GM19193 (cell line): ENCODE data around the gene MBTPS1.

Source experiments
- POLR2A ChIP-seq: IDR thresholded peaks from 4 replicates; pipeline ENCODE4 v1.6.1; 2011; ENCODE audit not compliant: insufficient read depth, insufficient read length; ENCODE audit errors: extremely low read depth

MBTPS1 gene

GRCh38 chr16:84139628-84140258 lies 23.0 kb upstream of the MBTPS1 start:
- no peak for TF ChIP-seq POLR2A

GRCh38 chr16:84138824-84139627 lies 22.3 kb upstream of the MBTPS1 start:
- TF ChIP-seq POLR2A = no peak

DNA sequence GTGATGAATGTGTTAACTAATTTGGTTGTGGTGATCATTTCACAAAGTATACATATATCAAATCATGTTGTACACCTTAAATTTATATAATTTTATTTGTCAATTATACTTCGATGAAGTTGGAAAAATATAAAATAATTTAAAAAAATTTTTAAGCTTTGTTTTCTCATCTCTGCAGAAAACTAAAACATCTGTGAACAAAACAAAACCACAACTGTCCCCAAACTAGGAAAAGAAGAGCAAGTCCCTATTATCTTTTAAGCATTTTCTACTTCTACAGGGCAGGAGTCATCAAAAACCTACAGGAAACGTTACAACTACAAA lies 21.7 kb upstream of the MBTPS1 start:
- TF ChIP-seq POLR2A = no peak

DNA sequence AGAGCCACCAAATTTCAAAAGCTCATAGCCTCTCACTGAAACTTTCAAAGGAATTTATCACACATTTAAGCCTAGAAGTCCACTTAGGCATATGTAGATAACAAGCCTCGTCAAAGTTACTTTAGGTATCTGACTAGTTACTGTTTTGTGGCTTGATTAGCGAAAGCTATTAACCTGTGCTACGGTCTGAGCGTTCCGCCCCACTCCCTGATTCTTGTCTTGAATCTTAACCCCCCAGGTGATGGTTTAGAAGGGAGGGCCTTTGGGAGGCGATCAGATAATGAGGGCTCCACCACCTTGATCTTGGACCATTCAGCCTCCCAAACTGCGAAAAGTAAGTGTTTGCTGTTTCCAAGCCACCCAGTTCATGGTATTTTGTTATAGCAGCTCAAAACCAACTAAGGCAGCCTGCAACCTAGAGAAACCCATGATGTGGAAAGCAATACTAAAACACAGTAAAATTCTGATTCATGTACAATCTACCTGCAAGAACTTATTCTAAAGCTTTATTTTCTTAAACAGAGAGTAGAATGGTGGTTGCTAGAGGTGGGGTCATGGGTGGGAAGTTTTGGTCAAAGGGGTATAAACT lies 21.1 kb upstream of the MBTPS1 start:
- no peak for TF ChIP-seq POLR2A

- no peak for TF ChIP-seq POLR2A
These were observed 20.5 kb upstream of the MBTPS1 start for GRCh38 chr16:84137287-84137686.

GRCh38 chr16:84136331-84137125 lies 19.8 kb upstream of the MBTPS1 start:
- TF ChIP-seq POLR2A = no peak

DNA sequence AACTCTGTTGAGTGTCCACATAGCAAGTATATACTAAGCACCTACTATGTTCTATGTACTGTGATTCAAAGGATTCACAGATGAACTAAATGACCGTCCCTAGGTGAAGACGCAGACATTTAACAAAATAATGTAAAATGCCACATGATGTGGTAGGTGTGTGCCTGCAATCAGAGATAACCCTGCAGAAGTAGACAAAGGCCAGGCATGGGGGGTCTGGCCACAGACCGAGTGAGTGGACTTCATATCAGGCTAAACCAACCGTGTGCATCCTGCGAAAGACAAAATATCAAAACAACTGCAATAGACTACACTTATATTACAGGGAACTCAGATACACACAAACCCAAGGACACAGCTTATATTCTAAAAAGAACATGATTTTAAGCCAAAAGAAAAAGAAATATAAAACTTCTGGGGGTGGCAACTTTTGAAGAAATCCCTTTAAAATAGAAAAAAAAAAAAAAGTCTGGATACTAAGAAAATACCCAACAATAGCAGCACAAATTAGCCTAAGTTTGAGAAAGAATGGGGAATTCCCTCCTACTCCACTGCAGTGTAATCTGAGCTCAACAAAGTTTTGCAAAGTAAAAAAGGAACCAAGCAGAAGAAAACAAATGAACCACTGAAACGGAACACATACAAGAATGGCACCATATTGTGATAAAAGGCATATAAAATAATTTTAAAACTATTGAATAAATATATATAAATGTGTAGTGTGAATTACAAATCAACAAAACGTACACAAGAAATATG lies 16.0 kb upstream of the MBTPS1 start:
- TF ChIP-seq POLR2A = no peak

GRCh38 chr16:84131117-84131516 lies 14.4 kb upstream of the MBTPS1 start:
- no peak for TF ChIP-seq POLR2A

GRCh38 chr16:84124257-84125073 lies 7.7 kb upstream of the MBTPS1 start:
- TF ChIP-seq POLR2A = no peak

DNA sequence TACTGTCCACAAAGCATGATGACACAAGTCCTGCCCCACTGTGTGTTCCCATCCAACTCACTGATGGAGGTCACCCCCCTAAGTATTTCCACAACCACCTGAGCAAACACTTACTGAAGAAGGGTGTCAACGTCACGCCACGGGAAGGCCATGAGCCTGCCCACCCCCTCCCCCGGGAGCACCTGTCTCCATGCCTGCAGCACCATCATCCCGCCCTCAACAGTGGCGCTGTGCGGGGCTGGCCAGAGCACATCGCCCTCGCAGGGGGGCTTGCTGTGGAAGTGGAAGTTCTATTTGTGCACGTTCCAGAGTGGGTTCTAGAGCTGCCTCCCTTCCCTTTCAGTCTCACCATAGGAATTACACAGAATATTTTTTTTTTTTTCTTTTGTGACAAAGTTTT lies 4.3 kb upstream of the MBTPS1 start:
- no peak for TF ChIP-seq POLR2A

- no peak for TF ChIP-seq POLR2A
These were observed 3.3 kb upstream of the MBTPS1 start for GRCh38 chr16:84120023-84120422.

- TF ChIP-seq POLR2A = no peak
These were observed 2.6 kb upstream of the MBTPS1 start for GRCh38 chr16:84119368-84119767.

GRCh38 chr16:84117494-84117843 lies 727 bp upstream of the MBTPS1 start:
- TF ChIP-seq POLR2A = no peak
